HFFc6 (cell line): ENCODE measurements around the gene HACD2. TPM values are rescaled to one million over a fixed set of nuclear protein-coding genes. Genes with fewer than 3 reads are reported as not detected.

ENCODE experiments used
- DNase-seq: peaks from one replicate; pipeline ENCODE4 v3.0.0-alpha.2; 2018
- H3K27ac Mint-ChIP-seq: 2 replicates; pipeline ENCODE4 v1.8.0; 2020; ENCODE audit warnings: mild to moderate bottlenecking, mixed read lengths
- H3K27me3 Mint-ChIP-seq: 2 replicates; pipeline ENCODE4 v1.8.0; 2021; ENCODE audit warnings: mild to moderate bottlenecking, moderate library complexity, mixed read lengths; ENCODE audit not compliant: insufficient read depth
- H3K36me3 Mint-ChIP-seq: 2 replicates; pipeline ENCODE4 v1.8.0; 2021; ENCODE audit warnings: low read depth, mixed read lengths
- H3K4me1 Mint-ChIP-seq: 2 replicates; pipeline ENCODE4 v1.8.0; 2020; ENCODE audit warnings: low read depth, mixed read lengths
- H3K4me3 Mint-ChIP-seq: 2 replicates; pipeline ENCODE4 v1.8.0; 2020; ENCODE audit warnings: mild to moderate bottlenecking, moderate library complexity, mixed read lengths
- H3K9me3 Mint-ChIP-seq: 2 replicates; pipeline ENCODE4 v1.8.0; 2020; ENCODE audit warnings: mild to moderate bottlenecking, mixed read lengths
- CTCF ChIP-seq: fragments of 200-600 bp; sonication (generic); IDR thresholded peaks from 2 replicates; pipeline ENCODE4 v1.5.0; 2021; ENCODE audit warnings: antibody characterized with exemption, mild to moderate bottlenecking
- total RNA-seq, 6 experiments: library from RNA; stranded (reverse); fragmentation: NEBNext Ultra II Directional; extraction: Animal tissue kit (Norgen Biotek cat#: 25700); gene quantifications; 2 replicates in 1 of 6; 3 replicates in 5 of 6; pipeline ENCODE4 v1.2.3, GENCODE V29; 2021

HACD2 gene
- total RNA-seq, 6 experiments from 2014 or later: 56.6 to 85.7 (median 75.7) TPM

- H3K36me3 Mint-ChIP-seq: peaks cover 5% of the 10 kb centered on the region; the same call in 1 of the 2 replicates
- H3K27ac Mint-ChIP-seq: no peak overlapping the region
- no peak overlapping the region for H3K4me3 Mint-ChIP-seq
- no peaks in the 10 kb centered on the region for H3K9me3 Mint-ChIP-seq
- H3K27me3 Mint-ChIP-seq: peaks cover 41% of the 10 kb centered on the region
- no peak for TF ChIP-seq CTCF
- H3K4me1 Mint-ChIP-seq: no peaks in the 10 kb centered on the region
- no peak for DNase-seq
These were observed 133.7 kb downstream of the HACD2 start for GRCh38 chr3:123451186-123451585.

GRCh38 chr3:123449997-123450604 is 134.8 kb downstream of the HACD2 start:
- no peak overlapping the region for H3K27ac Mint-ChIP-seq

GRCh38 chr3:123449102-123449996 is 135.5 kb downstream of the HACD2 start:
- no peak for TF ChIP-seq CTCF
- Mint-ChIP-seq H3K27me3 (peaks cover 50% of the 10 kb centered on the region), H3K4me1 (no peaks in the 10 kb centered on the region), H3K36me3 (peaks cover 5% of the 10 kb centered on the region; the same call in 1 of the 2 replicates), H3K9me3 (no peaks in the 10 kb centered on the region), H3K27ac (no peak overlapping the region), H3K4me3 (peak overlapping the region; percentile 46; the same call in 1 of the 2 replicates)
- no peak for DNase-seq

More at GRCh38 chr3:123449997-123450604, 134.8 kb downstream of the HACD2 start:
- no peak for TF ChIP-seq CTCF
- Mint-ChIP-seq H3K4me3 (peak overlapping the region; percentile 46), H3K9me3 (no peaks in the 10 kb centered on the region), H3K4me1 (no peaks in the 10 kb centered on the region), H3K27me3 (peaks cover 48% of the 10 kb centered on the region), H3K36me3 (peaks cover 5% of the 10 kb centered on the region; the same call in 1 of the 2 replicates)
- DNase-seq: no peak

DNA sequence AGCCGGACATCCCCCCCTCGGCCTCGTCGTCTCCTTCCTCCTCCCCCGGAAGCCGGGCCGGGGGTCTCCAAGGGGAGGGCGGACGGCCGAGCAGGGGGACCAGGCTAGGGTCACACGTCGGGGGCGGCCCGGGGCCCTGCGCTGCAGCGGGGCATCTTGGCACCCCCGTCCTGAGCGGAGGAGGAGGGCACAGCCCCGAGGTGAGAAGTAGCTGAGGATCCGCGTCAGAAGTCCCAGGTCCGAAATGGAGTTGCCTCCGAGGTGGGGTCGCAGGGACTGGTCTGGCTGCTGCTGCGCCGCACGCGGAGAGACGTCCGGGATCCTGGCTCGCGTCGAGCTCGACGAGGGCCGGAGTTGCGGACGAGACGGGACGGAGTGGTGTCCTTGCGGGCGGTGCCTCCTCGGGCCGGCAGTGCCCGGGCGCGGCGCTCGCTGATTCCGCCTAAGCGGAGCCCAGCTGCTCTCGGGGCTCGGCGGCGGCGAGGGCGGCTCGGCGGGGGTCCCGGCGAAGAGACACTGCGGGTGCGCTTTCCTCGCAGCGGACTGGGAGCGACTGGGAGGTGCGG is 136.2 kb downstream of the HACD2 start, which contains the start of gene ADCY5:
ADCY5 (minus strand) TSS at position 555 of the 566 bp plus-strand sequence; CDS start at position 10, 545 bp downstream.
- peak within 1 kb of the TSS; percentile 46 for H3K4me3 Mint-ChIP-seq
- H3K36me3 Mint-ChIP-seq: peaks cover 5% of the 10 kb centered on the region; the same call in 1 of the 2 replicates
- H3K27ac Mint-ChIP-seq: no peak within 1 kb of the TSS
- no peaks in the 10 kb centered on the region for H3K4me1 Mint-ChIP-seq
- no peak for TF ChIP-seq CTCF
- peaks cover 53% of the 10 kb centered on the region for H3K27me3 Mint-ChIP-seq
- H3K9me3 Mint-ChIP-seq: no peaks in the 10 kb centered on the region
- DNase-seq: no peak

GRCh38 chr3:123447749-123448517 is 136.9 kb downstream of the HACD2 start:
- peaks cover 57% of the 10 kb centered on the region for H3K27me3 Mint-ChIP-seq
- no peak overlapping the region for H3K27ac Mint-ChIP-seq
- no peak overlapping the region for H3K4me3 Mint-ChIP-seq
- TF ChIP-seq CTCF: no peak
- no peaks in the 10 kb centered on the region for H3K4me1 Mint-ChIP-seq
- no peaks in the 10 kb centered on the region for H3K9me3 Mint-ChIP-seq
- no peak for DNase-seq
- H3K36me3 Mint-ChIP-seq: peaks cover 5% of the 10 kb centered on the region; the same call in 1 of the 2 replicates
